IPS-20b (cell line): ENCODE results near the gene KRTAP3-3.

Experiments used
- H3K27ac ChIP-seq: one replicate; pipeline ENCODE4 v1.5.1; 2013; ENCODE audit warnings: low read length
- H3K27me3 ChIP-seq: 2 replicates; pipeline ENCODE4 v1.6.1; 2013; ENCODE audit warnings: mild to moderate bottlenecking, low read length, inconsistent platforms; ENCODE audit not compliant: insufficient read depth
- H3K36me3 ChIP-seq: 2 replicates; pipeline ENCODE4 v1.6.1; 2013; ENCODE audit warnings: low read depth, mild to moderate bottlenecking, inconsistent platforms, low read length, moderate library complexity; ENCODE audit not compliant: insufficient read depth
- H3K4me1 ChIP-seq: 2 replicates; pipeline ENCODE4 v1.6.1; 2013; ENCODE audit warnings: mild to moderate bottlenecking, control low read depth, inconsistent platforms, low read length, moderate library complexity; ENCODE audit not compliant: insufficient read depth
- H3K4me3 ChIP-seq: 2 replicates; pipeline ENCODE4 v1.5.1; 2013; ENCODE audit warnings: mild to moderate bottlenecking, low read length, inconsistent platforms
- H3K9ac ChIP-seq: 2 replicates; pipeline ENCODE4 v1.6.1; 2013; ENCODE audit warnings: low read depth, mild to moderate bottlenecking, inconsistent platforms, low read length, moderate library complexity
- H3K9me3 ChIP-seq: 2 replicates; pipeline ENCODE4 v1.6.1; 2013; ENCODE audit warnings: mild to moderate bottlenecking, low read depth, low read length, inconsistent platforms; ENCODE audit not compliant: insufficient read depth

The KRTAP3-3 gene

DNA sequence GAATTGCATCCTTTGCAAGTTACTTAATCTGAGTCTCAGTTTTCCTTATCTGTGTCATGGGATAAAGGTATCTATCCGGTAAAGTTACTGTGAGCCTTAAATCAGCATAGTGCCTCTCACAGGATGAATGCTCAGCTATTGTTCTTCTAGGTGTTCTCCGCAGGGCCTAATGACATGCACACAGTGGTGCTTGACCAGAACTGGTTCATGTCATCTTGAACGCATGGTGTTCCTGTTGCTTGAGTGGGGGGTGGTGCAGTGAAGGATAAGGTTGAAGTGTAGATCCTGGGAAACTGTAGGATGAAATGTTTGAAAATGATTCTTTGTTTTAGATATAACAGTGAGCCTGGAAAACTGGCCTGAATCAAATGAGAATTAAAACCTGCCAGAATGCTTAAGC lies 13.8 kb downstream of the KRTAP3-3 start:
- Histone ChIP-seq H3K4me1 (no peaks in the 10 kb centered on the region; the same call in 1 of the 2 replicates), H3K27ac (no peak overlapping the region), H3K36me3 (no peaks in the 10 kb centered on the region), H3K27me3 (no peaks in the 10 kb centered on the region), H3K9me3 (no peaks in the 10 kb centered on the region), H3K4me3 (no peak overlapping the region), H3K9ac (no peak overlapping the region)

DNA sequence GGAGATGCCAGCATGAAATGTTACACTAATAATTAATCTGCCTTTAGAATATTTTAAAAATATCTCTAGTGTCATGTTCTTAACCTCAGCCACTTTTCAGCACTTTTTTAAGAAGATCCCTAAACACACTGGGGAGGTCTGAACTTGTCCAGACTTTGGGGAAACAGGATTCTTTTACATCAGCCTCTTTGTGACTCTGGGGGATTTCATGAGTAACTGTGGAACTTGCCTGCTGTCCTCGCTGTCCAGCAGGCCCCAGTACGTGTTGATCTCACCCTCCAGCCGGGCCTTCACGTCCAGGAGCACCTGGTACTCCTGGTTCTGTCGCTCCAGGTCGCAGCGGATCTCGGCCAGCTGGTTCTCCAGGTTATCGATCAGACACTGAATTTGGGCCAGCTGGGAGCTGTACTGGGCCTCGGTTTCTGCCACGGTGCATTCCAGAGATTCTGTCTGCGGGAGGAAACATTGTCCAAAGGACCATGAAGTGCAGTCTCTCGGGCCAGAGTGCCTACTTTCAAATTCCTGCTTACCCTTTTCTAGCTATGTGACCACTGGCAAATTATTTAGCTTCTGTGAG lies 15.3 kb downstream of the KRTAP3-3 start:
- H3K27ac ChIP-seq: no peak overlapping the region
- no peaks in the 10 kb centered on the region for H3K36me3 ChIP-seq
- H3K27me3 ChIP-seq: no peaks in the 10 kb centered on the region
- no peaks in the 10 kb centered on the region for H3K9me3 ChIP-seq
- H3K4me3 ChIP-seq: no peak overlapping the region
- H3K4me1 ChIP-seq: no peaks in the 10 kb centered on the region; the same call in 1 of the 2 replicates
- H3K9ac ChIP-seq: no peak overlapping the region

DNA sequence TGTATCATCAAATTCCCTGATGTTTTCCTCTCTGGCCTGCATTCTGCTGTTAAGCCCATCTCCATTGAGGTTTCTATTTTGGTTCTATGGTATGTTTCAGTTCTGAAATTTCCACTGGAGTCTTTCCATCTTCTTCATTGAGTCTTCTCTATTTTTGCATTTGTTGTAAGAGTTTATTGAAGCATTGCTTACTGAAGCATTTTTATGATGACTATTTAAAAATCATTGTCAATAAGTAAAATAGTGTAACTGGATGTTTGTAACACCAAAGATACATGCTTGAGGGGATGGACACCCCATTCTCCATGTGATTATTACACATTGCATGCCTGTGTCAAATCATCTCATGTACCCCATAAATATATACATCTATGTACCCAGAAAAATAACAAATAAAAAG lies 18.4 kb downstream of the KRTAP3-3 start:
- H3K4me1 ChIP-seq: no peaks in the 10 kb centered on the region; the same call in 1 of the 2 replicates
- H3K9ac ChIP-seq: no peak overlapping the region
- no peak overlapping the region for H3K4me3 ChIP-seq
- H3K36me3 ChIP-seq: no peaks in the 10 kb centered on the region
- H3K9me3 ChIP-seq: no peaks in the 10 kb centered on the region
- H3K27me3 ChIP-seq: no peaks in the 10 kb centered on the region
- H3K27ac ChIP-seq: no peak overlapping the region

DNA sequence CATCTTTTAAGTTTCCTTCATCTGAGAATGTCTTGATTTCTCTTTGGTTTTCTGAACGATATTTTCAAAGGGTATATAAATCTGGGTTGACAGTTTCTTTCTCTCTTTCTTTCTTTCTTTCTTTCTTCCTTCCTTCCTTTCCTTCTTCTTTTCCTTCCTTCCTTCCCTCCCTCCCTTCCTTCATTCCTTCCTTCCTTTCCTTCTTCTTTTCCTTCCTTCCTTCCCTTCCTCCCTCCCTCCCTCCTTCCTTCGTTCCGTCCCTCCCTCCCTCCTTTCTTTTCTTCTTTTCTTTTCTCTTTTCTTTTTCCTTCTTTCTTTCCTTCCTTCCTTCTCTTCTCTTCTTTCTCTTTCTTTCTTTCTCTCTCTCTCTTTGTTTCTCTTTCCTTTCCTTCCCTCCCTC lies 19.6 kb downstream of the KRTAP3-3 start:
- Histone ChIP-seq H3K9ac (no peak overlapping the region), H3K4me3 (no peak overlapping the region), H3K27ac (no peak overlapping the region), H3K4me1 (no peaks in the 10 kb centered on the region), H3K9me3 (no peaks in the 10 kb centered on the region), H3K36me3 (no peaks in the 10 kb centered on the region), H3K27me3 (no peaks in the 10 kb centered on the region)

DNA sequence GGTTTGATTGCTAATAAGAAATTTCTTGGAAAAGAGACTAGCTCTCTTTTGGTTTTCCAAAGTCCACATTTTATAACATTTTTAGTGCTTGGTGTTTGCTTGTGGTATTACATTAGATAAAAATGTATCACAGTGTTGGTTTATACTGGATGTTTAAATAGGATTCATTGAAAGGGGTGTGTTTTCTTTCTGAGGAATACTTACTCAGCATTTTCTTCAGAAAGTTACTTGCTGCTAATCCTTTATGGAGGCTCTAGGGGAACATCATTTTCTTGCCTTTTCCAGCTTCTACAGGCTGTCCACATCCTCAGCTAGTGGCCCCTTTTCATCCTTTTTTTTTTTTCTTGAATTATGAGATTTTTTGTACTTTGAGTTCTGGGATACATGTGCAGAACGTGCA lies 26.4 kb downstream of the KRTAP3-3 start:
- Histone ChIP-seq H3K9ac (no peak overlapping the region), H3K36me3 (no peaks in the 10 kb centered on the region), H3K4me1 (no peaks in the 10 kb centered on the region), H3K4me3 (no peak overlapping the region), H3K27me3 (no peaks in the 10 kb centered on the region), H3K27ac (no peak overlapping the region), H3K9me3 (no peaks in the 10 kb centered on the region)

DNA sequence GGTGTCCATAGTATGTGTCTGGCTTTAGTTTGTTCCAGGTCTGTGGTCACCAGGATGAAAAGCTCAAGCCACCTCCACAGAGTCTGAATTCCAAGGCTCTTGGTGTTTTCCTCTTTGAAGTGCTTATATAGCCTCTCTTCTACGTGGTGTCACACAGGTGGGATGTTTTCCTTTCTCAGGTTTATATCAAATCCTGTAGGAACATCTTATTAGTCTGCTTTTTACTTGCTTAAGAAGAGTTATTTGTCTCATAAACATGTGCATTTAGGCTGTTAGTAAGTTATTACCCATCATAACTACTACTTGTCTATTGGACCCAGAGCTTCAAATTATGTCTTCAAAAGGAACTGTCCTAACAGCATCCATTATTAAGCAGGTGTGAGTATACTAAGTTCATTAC lies 27.1 kb downstream of the KRTAP3-3 start, which contains the start of gene KRT39:
Gene KRT39, minus strand, starts transcription at position 101 of the 400 bp plus-strand sequence. Its CDS starts 92 bp downstream, at position 9.
- no peak within 1 kb of the TSS for H3K27ac ChIP-seq
- no peaks in the 10 kb centered on the region for H3K9me3 ChIP-seq
- no peaks in the 10 kb centered on the region for H3K4me1 ChIP-seq
- H3K9ac ChIP-seq: no peak within 1 kb of the TSS
- H3K36me3 ChIP-seq: no peaks in the 10 kb centered on the region
- H3K27me3 ChIP-seq: no peaks in the 10 kb centered on the region
- H3K4me3 ChIP-seq: no peak within 1 kb of the TSS

DNA sequence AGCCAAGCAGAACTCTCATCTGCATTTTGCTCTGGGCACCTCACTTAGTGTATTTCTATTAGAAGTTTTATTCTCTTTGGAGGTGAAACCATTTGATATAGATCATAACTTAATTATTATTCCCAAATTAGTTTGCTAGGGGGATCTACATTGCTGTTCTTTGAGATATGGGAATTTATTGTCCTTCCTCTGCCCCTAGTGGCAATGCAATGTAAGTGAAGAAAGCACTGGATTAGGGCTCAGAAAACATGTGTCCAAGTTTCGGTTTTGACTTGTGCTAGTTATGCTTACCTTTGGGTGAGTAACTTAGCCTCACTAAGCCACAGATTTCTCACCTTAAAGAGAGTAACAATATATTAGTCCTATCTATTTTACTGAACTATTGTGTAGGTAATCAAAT lies 30.1 kb downstream of the KRTAP3-3 start:
- no peaks in the 10 kb centered on the region for H3K4me1 ChIP-seq
- H3K4me3 ChIP-seq: no peak overlapping the region

DNA sequence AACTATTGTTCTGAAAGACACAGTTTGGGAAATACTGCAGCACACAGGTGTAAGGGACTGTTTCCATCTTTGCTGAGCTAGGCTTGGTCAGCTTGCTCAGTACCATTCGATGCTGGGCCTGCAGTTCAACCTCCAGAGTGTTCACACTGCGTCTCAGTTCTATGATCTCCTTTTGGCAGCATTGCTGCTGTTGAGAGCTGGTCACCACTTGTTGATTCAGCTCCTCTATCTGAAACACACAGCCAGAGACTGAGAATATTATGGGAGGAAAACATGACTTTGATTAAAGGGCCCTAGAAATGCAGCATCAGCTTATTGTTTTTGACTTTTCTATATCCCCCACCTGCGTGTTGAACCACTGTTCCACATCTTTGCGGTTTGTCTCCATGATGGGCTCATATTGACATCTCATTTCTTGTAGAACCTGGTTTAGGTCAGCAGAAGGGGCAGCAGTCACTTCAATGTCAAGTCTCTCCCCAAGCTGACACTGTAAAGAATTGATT lies 31.9 kb downstream of the KRTAP3-3 start:
- no peak overlapping the region for H3K4me3 ChIP-seq
- no peaks in the 10 kb centered on the region for H3K27me3 ChIP-seq
- H3K36me3 ChIP-seq: no peaks in the 10 kb centered on the region
- peaks cover 10% of the 10 kb centered on the region for H3K4me1 ChIP-seq
- no peaks in the 10 kb centered on the region for H3K9me3 ChIP-seq
- no peak overlapping the region for H3K27ac ChIP-seq
- H3K9ac ChIP-seq: no peak overlapping the region

More for the DNA sequence above, 30.1 kb downstream of the KRTAP3-3 start:
- H3K27me3 ChIP-seq: no peaks in the 10 kb centered on the region
- no peak overlapping the region for H3K27ac ChIP-seq
- H3K36me3 ChIP-seq: no peaks in the 10 kb centered on the region
- H3K9ac ChIP-seq: no peak overlapping the region
- no peaks in the 10 kb centered on the region for H3K9me3 ChIP-seq

DNA sequence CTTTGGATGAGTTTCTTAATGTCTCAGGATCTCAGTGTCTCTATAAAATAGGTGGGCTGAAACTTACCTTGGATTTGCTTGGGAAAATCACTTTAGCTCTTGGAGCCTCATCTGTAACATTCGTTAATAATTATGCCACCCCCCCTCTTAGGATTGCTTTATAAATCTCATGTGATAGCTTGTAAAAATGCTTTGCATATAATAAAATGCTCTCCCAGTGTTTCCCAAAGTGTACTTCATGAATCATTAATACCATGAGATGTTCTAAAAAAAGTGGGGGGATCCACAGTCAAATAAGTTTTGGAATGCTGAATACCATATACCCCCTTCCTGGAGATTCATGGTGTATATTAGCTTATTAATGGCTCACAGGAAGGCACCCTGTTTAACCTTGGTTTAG lies 32.4 kb downstream of the KRTAP3-3 start:
- no peak overlapping the region for H3K4me3 ChIP-seq
- no peak overlapping the region for H3K9ac ChIP-seq
- H3K36me3 ChIP-seq: no peaks in the 10 kb centered on the region
- H3K4me1 ChIP-seq: peaks cover 14% of the 10 kb centered on the region
- no peak overlapping the region for H3K27ac ChIP-seq
- H3K9me3 ChIP-seq: no peaks in the 10 kb centered on the region
- no peaks in the 10 kb centered on the region for H3K27me3 ChIP-seq

DNA sequence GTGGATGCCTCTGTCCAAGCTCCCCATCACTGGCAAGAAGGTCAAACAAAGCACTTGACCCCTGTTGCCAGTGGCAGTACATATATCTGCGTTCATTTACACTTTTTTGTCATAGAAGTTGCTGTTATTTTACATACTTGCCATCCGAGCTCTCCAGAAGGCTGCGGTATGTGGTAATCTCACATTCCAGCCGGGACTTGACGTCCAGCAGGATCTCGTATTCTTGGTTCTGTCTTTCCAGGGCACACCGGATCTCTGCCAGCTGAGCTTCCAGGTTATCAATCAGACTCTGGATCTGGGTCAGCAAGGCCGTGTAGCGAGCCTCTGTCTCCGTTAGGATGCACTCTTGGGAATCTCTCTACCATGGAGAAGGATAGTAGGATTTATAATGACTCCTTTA lies 33.8 kb downstream of the KRTAP3-3 start:
- Histone ChIP-seq H3K36me3 (no peaks in the 10 kb centered on the region), H3K27me3 (no peaks in the 10 kb centered on the region), H3K9me3 (no peaks in the 10 kb centered on the region), H3K9ac (no peak overlapping the region), H3K4me1 (peaks cover 15% of the 10 kb centered on the region), H3K27ac (no peak overlapping the region), H3K4me3 (no peak overlapping the region)

DNA sequence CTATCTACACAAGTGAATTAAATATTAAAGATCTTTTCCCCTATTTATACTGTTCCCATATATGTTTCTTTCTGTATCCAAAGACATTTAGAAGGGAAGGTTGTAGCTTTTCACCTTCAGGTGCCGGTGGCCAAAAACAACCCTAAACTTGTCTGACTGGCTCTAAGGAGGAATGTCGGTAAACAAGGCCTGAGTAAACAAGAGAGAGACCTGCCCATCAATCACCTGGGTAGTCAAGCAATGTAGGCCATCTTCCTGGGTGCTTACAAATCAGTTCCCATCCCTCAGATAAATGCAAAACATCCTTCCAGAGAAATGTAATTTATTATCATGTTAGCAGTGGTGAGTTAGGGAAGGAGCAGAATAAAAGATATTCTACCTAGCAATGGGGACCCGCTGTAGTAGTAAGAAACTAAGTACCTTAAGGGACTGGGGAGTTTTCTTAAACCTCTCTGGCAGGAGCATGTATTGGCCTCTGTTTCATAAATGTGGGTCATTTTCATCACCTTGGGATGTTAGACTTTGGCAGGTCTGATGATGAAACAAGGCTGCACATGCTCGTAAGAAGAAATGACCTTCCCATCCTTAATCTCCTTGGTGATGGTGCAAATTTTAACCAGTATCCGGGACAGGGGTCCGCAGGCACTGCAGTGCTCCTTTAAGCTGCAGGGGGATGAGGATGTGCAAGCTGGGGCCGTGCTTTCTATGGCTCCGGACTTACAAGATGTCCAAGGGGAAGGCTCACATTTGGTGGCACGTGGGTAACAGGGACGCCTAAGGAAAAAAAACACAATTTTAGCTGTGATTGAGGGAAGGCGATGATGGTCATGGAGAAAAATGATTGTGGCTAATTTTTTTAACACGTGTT lies 35.6 kb downstream of the KRTAP3-3 start:
- Histone ChIP-seq H3K9ac (no peak overlapping the region), H3K4me1 (peaks cover 15% of the 10 kb centered on the region)

More for the DNA sequence above, 35.6 kb downstream of the KRTAP3-3 start:
- Histone ChIP-seq H3K36me3 (no peaks in the 10 kb centered on the region), H3K27me3 (no peaks in the 10 kb centered on the region), H3K9me3 (no peaks in the 10 kb centered on the region), H3K27ac (no peak overlapping the region), H3K4me3 (no peak overlapping the region)
